Measurements from ENCODE around the gene TSC22D1. TPM values are rescaled to one million over a fixed set of nuclear protein-coding genes. Genes with fewer than 3 reads are reported as not detected.

Gene TSC22D1
- total RNA-seq, 3 donors from 2014 or later: 249 to 299 (median 260) TPM

GRCh38 chr13:44425815-44426078 is 150.4 kb downstream of the TSC22D1 start:
- ATAC-seq (no peak), DNase-seq (no peak)
- H3K4me3 ChIP-seq: no peak overlapping the region
- no peaks in the 10 kb centered on the region for H3K9me3 ChIP-seq
- H3K36me3 ChIP-seq (ENCODE audit: low read depth): no peaks in the 10 kb centered on the region
- TF ChIP-seq CTCF (IDR thresholded peaks at IDR 0.05): no peak
- intact Hi-C loops (cut with DNase I, micrococcal nuclease): no loop called here
- no peaks in the 10 kb centered on the region for H3K4me1 ChIP-seq (ENCODE audit: low read depth)

GRCh38 chr13:44425041-44425814 is 150.9 kb downstream of the TSC22D1 start:
- DNase-seq (no peak), ATAC-seq (no peak)
- TF ChIP-seq CTCF (IDR thresholded peaks at IDR 0.05): no peak
- Histone ChIP-seq H3K9me3 (no peaks in the 10 kb centered on the region), H3K4me1 (ENCODE audit: low read depth) (no peaks in the 10 kb centered on the region), H3K4me3 (no peak overlapping the region), H3K36me3 (ENCODE audit: low read depth) (no peaks in the 10 kb centered on the region)
- intact Hi-C loops (cut with DNase I, micrococcal nuclease): no loop called here

GRCh38 chr13:44423824-44424223 is 152.3 kb downstream of the TSC22D1 start:
- no peak for DNase-seq
- no peak for ATAC-seq
- TF ChIP-seq CTCF (IDR thresholded peaks at IDR 0.05): no peak
- intact Hi-C loops (cut with DNase I, micrococcal nuclease): no loop called here
- Histone ChIP-seq H3K36me3 (ENCODE audit: low read depth) (no peaks in the 10 kb centered on the region), H3K4me3 (no peak overlapping the region), H3K4me1 (ENCODE audit: low read depth) (no peaks in the 10 kb centered on the region), H3K9me3 (no peaks in the 10 kb centered on the region)

GRCh38 chr13:44422755-44423643 is 153.1 kb downstream of the TSC22D1 start:
- Histone ChIP-seq H3K4me3 (no peak overlapping the region), H3K9me3 (no peaks in the 10 kb centered on the region), H3K36me3 (ENCODE audit: low read depth) (no peaks in the 10 kb centered on the region), H3K4me1 (ENCODE audit: low read depth) (no peaks in the 10 kb centered on the region)
- no peak for ATAC-seq
- intact Hi-C loops (cut with DNase I, micrococcal nuclease): no loop called here
- no peak for TF ChIP-seq CTCF (IDR thresholded peaks at IDR 0.05)
- no peak for DNase-seq

GRCh38 chr13:44421853-44422525 is 154.1 kb downstream of the TSC22D1 start:
- TF ChIP-seq CTCF (IDR thresholded peaks at IDR 0.05): no peak
- no peaks in the 10 kb centered on the region for H3K4me1 ChIP-seq (ENCODE audit: low read depth)
- DNase-seq: no peak
- no peaks in the 10 kb centered on the region for H3K9me3 ChIP-seq
- no peak for ATAC-seq
- intact Hi-C loops (cut with DNase I, micrococcal nuclease): no loop called here
- no peaks in the 10 kb centered on the region for H3K36me3 ChIP-seq (ENCODE audit: low read depth)
- H3K4me3 ChIP-seq: no peak overlapping the region

Measured in mucosa of descending colon (tissue), 3 donors.